ENCODE results near the gene CORIN. TPM values are rescaled to one million over a fixed set of nuclear protein-coding genes. Genes with fewer than 3 reads are reported as not detected.
"Not testable (repeated sequence)": the region's sequence is repeated elsewhere in the genome, so short reads cannot be mapped to it uniquely, and the experiment has no call there.

Gene CORIN
- total and polyA plus RNA-seq, 7 donors, result under 0.01 to 2.5 (median 0.34) TPM

DNA sequence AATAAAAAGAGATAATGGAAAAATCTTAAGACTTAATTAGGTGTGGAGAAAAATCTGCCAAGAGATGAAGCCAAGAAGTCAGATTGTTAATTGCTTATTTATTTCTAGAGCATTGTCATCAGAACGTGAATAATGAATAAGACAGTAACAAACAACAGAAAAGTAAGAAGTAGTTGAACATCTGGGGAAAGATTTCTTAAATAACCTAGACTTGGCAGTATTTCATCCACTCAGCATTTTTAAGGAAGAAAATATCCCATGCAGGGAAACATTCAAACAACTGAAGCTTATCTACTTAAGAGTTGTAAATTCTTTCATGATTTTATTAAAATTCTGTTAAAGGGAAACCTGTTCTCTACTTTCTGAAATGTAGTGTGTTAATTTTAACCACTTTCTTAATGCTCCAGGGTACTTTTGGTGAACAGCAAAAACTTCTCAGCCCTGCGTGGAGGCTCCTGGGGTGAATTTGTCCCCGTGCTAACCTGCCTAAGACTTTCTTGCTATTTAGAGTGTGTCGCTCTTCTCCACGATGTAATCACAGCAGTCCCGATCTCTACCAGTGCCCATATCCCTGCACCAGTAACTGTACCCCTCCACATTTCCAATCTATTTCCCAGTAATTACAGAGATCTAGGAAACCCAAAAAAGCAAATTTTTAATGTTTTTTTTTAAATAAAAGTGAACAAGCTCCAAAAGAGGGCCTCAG, 124.6 kb downstream of the CORIN start:
- intact Hi-C loops (cut with DNase I), result no loop called here
- TF ChIP-seq EP300 (IDR thresholded peaks at IDR 0.05) (no peak), POLR2AphosphoS5 (IDR thresholded peaks at IDR 0.05) (no peak), POLR2A (IDR thresholded peaks at IDR 0.05) (no peak)
- TF ChIP-seq, protein P1, sequence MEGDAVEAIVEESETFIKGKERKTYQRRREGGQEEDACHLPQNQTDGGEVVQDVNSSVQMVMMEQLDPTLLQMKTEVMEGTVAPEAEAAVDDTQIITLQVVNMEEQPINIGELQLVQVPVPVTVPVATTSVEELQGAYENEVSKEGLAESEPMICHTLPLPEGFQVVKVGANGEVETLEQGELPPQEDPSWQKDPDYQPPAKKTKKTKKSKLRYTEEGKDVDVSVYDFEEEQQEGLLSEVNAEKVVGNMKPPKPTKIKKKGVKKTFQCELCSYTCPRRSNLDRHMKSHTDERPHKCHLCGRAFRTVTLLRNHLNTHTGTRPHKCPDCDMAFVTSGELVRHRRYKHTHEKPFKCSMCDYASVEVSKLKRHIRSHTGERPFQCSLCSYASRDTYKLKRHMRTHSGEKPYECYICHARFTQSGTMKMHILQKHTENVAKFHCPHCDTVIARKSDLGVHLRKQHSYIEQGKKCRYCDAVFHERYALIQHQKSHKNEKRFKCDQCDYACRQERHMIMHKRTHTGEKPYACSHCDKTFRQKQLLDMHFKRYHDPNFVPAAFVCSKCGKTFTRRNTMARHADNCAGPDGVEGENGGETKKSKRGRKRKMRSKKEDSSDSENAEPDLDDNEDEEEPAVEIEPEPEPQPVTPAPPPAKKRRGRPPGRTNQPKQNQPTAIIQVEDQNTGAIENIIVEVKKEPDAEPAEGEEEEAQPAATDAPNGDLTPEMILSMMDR (IDR thresholded peaks at IDR 0.05), result no peak
- WGBS, 2 donors, result 75 to 81% methylated on average over 6 of the region's 6 CpGs

GRCh38 chr4:47711646-47712045, 126.2 kb downstream of the CORIN start:
- intact Hi-C loops (cut with DNase I), result no loop called here
- Histone ChIP-seq H3K36me3 (no peaks in the 10 kb centered on the region), H3K9me3 (no peaks in the 10 kb centered on the region), H3K4me1 (no peaks in the 10 kb centered on the region), H3K27me3 (no peaks in the 10 kb centered on the region), H3K27ac (no peak overlapping the region), H3K4me3 (no peak overlapping the region)
- 41 to 74% methylated on average over 3 of the region's 3 CpGs for WGBS, 2 donors
- TF ChIP-seq POLR2AphosphoS5 (IDR thresholded peaks at IDR 0.05), result no peak
- TF ChIP-seq POLR2A (IDR thresholded peaks at IDR 0.05), result no peak
- TF ChIP-seq EP300 (IDR thresholded peaks at IDR 0.05), result no peak
- TF ChIP-seq, protein P1 (IDR thresholded peaks at IDR 0.05), result no peak
- no peak for DNase-seq

More for the DNA sequence above, 124.6 kb downstream of the CORIN start:
- DNase-seq, result no peak
- no peaks in the 10 kb centered on the region for H3K9me3 ChIP-seq
- H3K4me1 ChIP-seq, result no peaks in the 10 kb centered on the region
- H3K4me3 ChIP-seq, result no peak overlapping the region
- H3K27me3 ChIP-seq, result no peaks in the 10 kb centered on the region
- H3K27ac ChIP-seq, result no peak overlapping the region
- no peaks in the 10 kb centered on the region for H3K36me3 ChIP-seq

DNA sequence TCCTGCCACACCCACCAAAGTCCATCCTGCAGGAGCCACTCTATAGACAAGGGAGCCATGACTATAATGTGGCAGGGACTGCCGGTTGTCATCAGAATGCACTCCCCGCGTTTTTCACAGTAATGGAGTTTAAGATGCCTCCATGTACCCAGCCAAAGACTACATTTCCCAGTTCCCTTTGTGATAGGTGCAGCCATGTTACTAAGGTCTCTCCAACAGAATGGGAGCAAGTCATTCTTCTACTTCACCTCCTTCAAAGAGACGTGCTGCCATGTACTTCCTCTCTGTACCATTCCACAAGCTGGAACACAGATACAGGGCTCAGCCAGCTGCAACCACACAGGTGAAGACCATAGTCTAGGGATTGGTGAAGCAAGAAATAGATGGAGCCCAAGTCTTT, 126.7 kb downstream of the CORIN start:
- Histone ChIP-seq H3K4me1 (no peaks in the 10 kb centered on the region), H3K27me3 (no peaks in the 10 kb centered on the region), H3K9me3 (no peaks in the 10 kb centered on the region), H3K36me3 (no peaks in the 10 kb centered on the region), H3K4me3 (no peak overlapping the region), H3K27ac (no peak overlapping the region)
- 83 to 90% methylated on average over 4 of the region's 4 CpGs for whole genome bisulfite sequencing, 2 donors
- no peak for TF ChIP-seq POLR2A (IDR thresholded peaks at IDR 0.05)
- TF ChIP-seq, protein P1 (IDR thresholded peaks at IDR 0.05), result no peak
- TF ChIP-seq EP300 (IDR thresholded peaks at IDR 0.05), result no peak
- TF ChIP-seq POLR2AphosphoS5 (IDR thresholded peaks at IDR 0.05), result no peak
- intact Hi-C loops (cut with DNase I), result no loop called here
- DNase-seq, result no peak

DNA sequence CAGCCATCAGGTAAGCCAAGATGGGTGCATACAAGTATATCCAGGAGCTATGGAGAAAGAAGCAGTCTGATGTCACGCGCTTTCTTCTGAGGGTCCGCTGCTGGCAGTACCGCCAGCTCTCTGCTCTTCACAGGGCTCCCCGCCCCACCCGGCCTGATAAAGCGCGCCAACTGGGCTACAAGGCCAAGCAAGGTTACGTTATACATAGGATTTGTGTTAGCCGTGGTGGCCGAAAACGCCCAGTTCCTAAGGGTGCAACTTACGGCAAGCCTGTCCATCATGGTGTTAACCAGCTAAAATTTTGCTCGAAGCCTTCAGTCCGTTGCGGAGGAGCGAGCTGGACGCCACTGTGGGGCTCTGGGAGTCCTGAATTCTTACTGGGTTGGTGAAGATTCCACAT, 131.5 kb downstream of the CORIN start:
- H3K9me3 ChIP-seq; H3K4me1 ChIP-seq; H3K27ac ChIP-seq; H3K4me3 ChIP-seq; H3K36me3 ChIP-seq; H3K27me3 ChIP-seq; intact Hi-C loops (cut with DNase I); DNase-seq: not testable (repeated sequence)
- WGBS, 2 donors, result 95 to 97% methylated on average over 18 of the region's 18 CpGs

DNA sequence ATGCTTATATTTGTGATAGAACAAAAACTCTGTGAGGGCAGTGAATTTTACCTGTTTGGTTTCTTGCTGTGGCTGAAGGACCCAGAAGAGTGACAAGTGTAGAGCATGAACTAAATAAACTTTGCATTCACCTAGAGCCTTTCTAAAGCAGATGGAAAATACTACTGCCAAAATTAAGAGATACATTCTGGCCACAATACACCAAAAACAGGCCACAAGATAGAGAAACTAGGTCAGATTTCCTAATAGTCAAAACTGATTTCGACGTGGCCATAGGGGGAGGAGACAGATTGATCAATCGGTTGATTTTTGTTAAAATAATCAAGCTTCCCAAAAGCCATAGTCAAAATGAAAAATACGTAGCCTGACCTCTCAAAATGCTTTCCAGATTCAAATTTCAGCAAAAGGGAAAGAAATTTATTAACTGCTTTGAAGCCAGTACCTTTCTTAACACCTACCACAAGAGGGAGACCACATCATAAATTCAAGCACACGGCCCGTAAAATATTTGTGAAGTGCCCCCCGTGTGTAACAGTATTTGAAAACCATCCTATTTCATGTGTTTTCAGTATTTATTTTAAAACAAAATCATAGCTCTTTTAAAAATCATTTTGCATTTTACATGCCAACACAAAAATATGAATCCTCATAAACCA, 132.4 kb downstream of the CORIN start:
- no peaks in the 10 kb centered on the region for H3K27me3 ChIP-seq
- H3K4me3 ChIP-seq, result no peak overlapping the region
- no peaks in the 10 kb centered on the region for H3K9me3 ChIP-seq
- no peak overlapping the region for H3K27ac ChIP-seq
- DNase-seq, result no peak
- intact Hi-C loops (cut with DNase I), result no loop called here
- no peaks in the 10 kb centered on the region for H3K36me3 ChIP-seq
- 58 to 61% methylated on average over 7 of the region's 7 CpGs for WGBS, 2 donors
- TF ChIP-seq, protein P1 (IDR thresholded peaks at IDR 0.05), result no peak
- TF ChIP-seq EP300 (IDR thresholded peaks at IDR 0.05), result no peak
- TF ChIP-seq POLR2AphosphoS5 (IDR thresholded peaks at IDR 0.05), result no peak
- H3K4me1 ChIP-seq, result peaks cover 0 to 6% (median 0%) of the 10 kb centered on the region in 4 donors
